Measurements from ENCODE around the gene ABCG1. TPM values are rescaled to one million over a fixed set of nuclear protein-coding genes. Genes with fewer than 3 reads are reported as not detected.

Gene ABCG1
- total RNA-seq, 1 donor from 2014 or later: 1.3 TPM

DNA sequence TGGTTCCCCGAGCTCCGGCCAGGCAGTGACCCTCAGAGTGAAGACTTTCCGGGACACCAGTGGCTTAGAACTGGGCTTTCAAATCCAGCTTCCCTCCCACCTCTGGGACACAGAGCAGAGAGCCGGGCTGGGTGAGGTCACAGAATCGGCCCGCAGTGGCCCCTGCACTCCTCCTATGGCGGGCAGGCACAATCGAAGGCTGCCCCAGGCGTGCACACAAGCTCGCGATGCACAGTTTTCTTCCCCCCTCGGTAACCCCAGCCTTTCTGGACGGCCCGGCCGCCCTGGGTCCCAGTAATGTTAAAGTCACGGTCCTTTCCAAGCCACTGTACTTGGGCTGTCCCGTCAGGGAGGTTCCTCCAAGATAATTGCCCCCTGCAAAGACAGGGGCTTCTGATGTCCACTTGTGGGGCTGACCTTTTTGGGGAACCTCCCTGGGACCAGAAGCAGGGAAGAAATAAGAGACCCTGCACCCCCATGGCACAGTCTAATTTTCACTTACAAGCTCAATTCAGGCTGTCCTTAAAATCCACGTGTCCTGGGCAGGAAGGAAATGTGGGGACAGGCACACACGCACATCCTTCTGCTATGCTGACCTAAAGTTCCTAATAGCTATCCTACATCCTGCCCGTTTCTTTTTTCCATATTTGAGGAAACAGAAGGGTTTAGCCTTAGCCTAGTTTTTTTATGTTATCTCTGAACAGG is 82.6 kb downstream of the ABCG1 start:
- Histone ChIP-seq H4K20me1 (ENCODE audit: insufficient read depth, low read length) (no peaks in the 10 kb centered on the region), H3K4me2 (ENCODE audit: low read length) (no peak overlapping the region)
- DNase-seq (ENCODE audit: low read depth): no peak

GRCh38 chr21:42302076-42302650 is 83.2 kb downstream of the ABCG1 start:
- Histone ChIP-seq H3K79me2 (ENCODE audit: insufficient read depth, low read length) (no peaks in the 10 kb centered on the region), H3K27ac (ENCODE audit: low read depth, low read length) (no peak overlapping the region), H3K4me1 (ENCODE audit: insufficient read depth, low read length) (no peaks in the 10 kb centered on the region), H3K9me3 (ENCODE audit: insufficient read depth, low read depth, low read length) (no peaks in the 10 kb centered on the region), H3K4me3 (ENCODE audit: insufficient read depth, low read depth, low read length) (no peak overlapping the region), H3K9ac (ENCODE audit: low read length) (no peak overlapping the region), H2AFZ (ENCODE audit: low read depth, low read length) (no peak overlapping the region), H4K20me1 (ENCODE audit: insufficient read depth, low read length) (no peaks in the 10 kb centered on the region), H3K27me3 (ENCODE audit: insufficient read depth, low read length) (peaks cover 9% of the 10 kb centered on the region), H3K36me3 (ENCODE audit: insufficient read depth, low read length) (no peaks in the 10 kb centered on the region), H3K4me2 (ENCODE audit: low read length) (no peak overlapping the region)
- DNase-seq (ENCODE audit: low read depth) (no peak), FAIRE-seq (no peak)
- H3K27me3 Mint-ChIP-seq (ENCODE audit: low read depth, unreplicated experiment): peaks cover 52% of the 10 kb centered on the region
- no peak overlapping the region for H3K27ac Mint-ChIP-seq (ENCODE audit: unreplicated experiment)
- no peak for TF ChIP-seq EZH2 (IDR thresholded peaks at IDR 0.05; ENCODE audit: insufficient read depth, low read length)
- TF ChIP-seq, protein P1, sequence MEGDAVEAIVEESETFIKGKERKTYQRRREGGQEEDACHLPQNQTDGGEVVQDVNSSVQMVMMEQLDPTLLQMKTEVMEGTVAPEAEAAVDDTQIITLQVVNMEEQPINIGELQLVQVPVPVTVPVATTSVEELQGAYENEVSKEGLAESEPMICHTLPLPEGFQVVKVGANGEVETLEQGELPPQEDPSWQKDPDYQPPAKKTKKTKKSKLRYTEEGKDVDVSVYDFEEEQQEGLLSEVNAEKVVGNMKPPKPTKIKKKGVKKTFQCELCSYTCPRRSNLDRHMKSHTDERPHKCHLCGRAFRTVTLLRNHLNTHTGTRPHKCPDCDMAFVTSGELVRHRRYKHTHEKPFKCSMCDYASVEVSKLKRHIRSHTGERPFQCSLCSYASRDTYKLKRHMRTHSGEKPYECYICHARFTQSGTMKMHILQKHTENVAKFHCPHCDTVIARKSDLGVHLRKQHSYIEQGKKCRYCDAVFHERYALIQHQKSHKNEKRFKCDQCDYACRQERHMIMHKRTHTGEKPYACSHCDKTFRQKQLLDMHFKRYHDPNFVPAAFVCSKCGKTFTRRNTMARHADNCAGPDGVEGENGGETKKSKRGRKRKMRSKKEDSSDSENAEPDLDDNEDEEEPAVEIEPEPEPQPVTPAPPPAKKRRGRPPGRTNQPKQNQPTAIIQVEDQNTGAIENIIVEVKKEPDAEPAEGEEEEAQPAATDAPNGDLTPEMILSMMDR (IDR thresholded peaks at IDR 0.05; ENCODE audit: insufficient read depth, low read depth, low read length): no peak
- H3K9me3 Mint-ChIP-seq (ENCODE audit: unreplicated experiment): peaks cover 1% of the 10 kb centered on the region
- no peaks in the 10 kb centered on the region for H3K36me3 Mint-ChIP-seq (ENCODE audit: low read depth, unreplicated experiment)
- no peak overlapping the region for H3K4me3 Mint-ChIP-seq (ENCODE audit: unreplicated experiment)
- no peaks in the 10 kb centered on the region for H3K4me1 Mint-ChIP-seq (ENCODE audit: low read depth, unreplicated experiment)

More for the DNA sequence above, 82.6 kb downstream of the ABCG1 start:
- no peak for TF ChIP-seq EZH2 (IDR thresholded peaks at IDR 0.05; ENCODE audit: insufficient read depth, low read length)
- TF ChIP-seq, protein P1 (IDR thresholded peaks at IDR 0.05; ENCODE audit: insufficient read depth, low read depth, low read length): no peak
- Histone ChIP-seq H3K4me1 (ENCODE audit: insufficient read depth, low read length) (no peaks in the 10 kb centered on the region), H3K9ac (ENCODE audit: low read length) (no peak overlapping the region), H3K36me3 (ENCODE audit: insufficient read depth, low read length) (no peaks in the 10 kb centered on the region), H3K4me3 (ENCODE audit: insufficient read depth, low read depth, low read length) (no peak overlapping the region), H3K27ac (ENCODE audit: low read depth, low read length) (no peak overlapping the region), H2AFZ (ENCODE audit: low read depth, low read length) (no peak overlapping the region), H3K27me3 (ENCODE audit: insufficient read depth, low read length) (peaks cover 8% of the 10 kb centered on the region), H3K9me3 (ENCODE audit: insufficient read depth, low read depth, low read length) (no peaks in the 10 kb centered on the region), H3K79me2 (ENCODE audit: insufficient read depth, low read length) (no peaks in the 10 kb centered on the region)
- Mint-ChIP-seq H3K4me3 (ENCODE audit: unreplicated experiment) (no peak overlapping the region), H3K9me3 (ENCODE audit: unreplicated experiment) (peaks cover 2% of the 10 kb centered on the region), H3K4me1 (ENCODE audit: low read depth, unreplicated experiment) (no peaks in the 10 kb centered on the region), H3K27me3 (ENCODE audit: low read depth, unreplicated experiment) (peaks cover 52% of the 10 kb centered on the region), H3K27ac (ENCODE audit: unreplicated experiment) (no peak overlapping the region), H3K36me3 (ENCODE audit: low read depth, unreplicated experiment) (no peaks in the 10 kb centered on the region)
- no peak for FAIRE-seq

- no peak for TF ChIP-seq EZH2 (IDR thresholded peaks at IDR 0.05; ENCODE audit: insufficient read depth, low read length)
- TF ChIP-seq, protein P1 (IDR thresholded peaks at IDR 0.05; ENCODE audit: insufficient read depth, low read depth, low read length): no peak
- no peak overlapping the region for H3K27ac ChIP-seq (ENCODE audit: low read depth, low read length)
- Mint-ChIP-seq H3K27me3 (ENCODE audit: low read depth, unreplicated experiment) (peaks cover 52% of the 10 kb centered on the region), H3K36me3 (ENCODE audit: low read depth, unreplicated experiment) (no peaks in the 10 kb centered on the region), H3K4me1 (ENCODE audit: low read depth, unreplicated experiment) (no peaks in the 10 kb centered on the region), H3K9me3 (ENCODE audit: unreplicated experiment) (no peaks in the 10 kb centered on the region), H3K4me3 (ENCODE audit: unreplicated experiment) (no peak overlapping the region), H3K27ac (ENCODE audit: unreplicated experiment) (no peak overlapping the region)
- H3K4me3 ChIP-seq (ENCODE audit: insufficient read depth, low read depth, low read length): no peak overlapping the region
- H3K36me3 ChIP-seq (ENCODE audit: insufficient read depth, low read length): no peaks in the 10 kb centered on the region
- H3K9me3 ChIP-seq (ENCODE audit: insufficient read depth, low read depth, low read length): no peaks in the 10 kb centered on the region
- DNase-seq (ENCODE audit: low read depth): no peak
- no peak overlapping the region for H3K4me2 ChIP-seq (ENCODE audit: low read length)
- no peak overlapping the region for H3K9ac ChIP-seq (ENCODE audit: low read length)
- no peaks in the 10 kb centered on the region for H3K79me2 ChIP-seq (ENCODE audit: insufficient read depth, low read length)
- H3K4me1 ChIP-seq (ENCODE audit: insufficient read depth, low read length): no peaks in the 10 kb centered on the region
- H4K20me1 ChIP-seq (ENCODE audit: insufficient read depth, low read length): no peaks in the 10 kb centered on the region
- no peak for FAIRE-seq
- peaks cover 10% of the 10 kb centered on the region for H3K27me3 ChIP-seq (ENCODE audit: insufficient read depth, low read length)
- H2AFZ ChIP-seq (ENCODE audit: low read depth, low read length): no peak overlapping the region
These were observed 83.9 kb downstream of the ABCG1 start for GRCh38 chr21:42302794-42303193.

All from astrocyte (in vitro differentiated cells and primary cell).